H1 (cell line): ENCODE data around the gene EDEM1. TPM values are rescaled to one million over a fixed set of nuclear protein-coding genes. Genes with fewer than 3 reads are reported as not detected.

Experiments
- ATF2 ChIP-seq: IDR thresholded peaks from 2 replicates; pipeline ENCODE4 v1.6.1; 2012; ENCODE audit warnings: low read length, inconsistent platforms
- CHD2 ChIP-seq: IDR thresholded peaks from 2 replicates; pipeline ENCODE4 v1.6.1; 2012; ENCODE audit warnings: low read length, improper control_type of control experiment
- CHD7 ChIP-seq: fragments of 300-600 bp; sonication (generic); IDR thresholded peaks from 2 replicates; pipeline ENCODE4 v1.7.1; 2012; ENCODE audit warnings: low read length, moderate library complexity, mild to moderate bottlenecking, inconsistent platforms; ENCODE audit not compliant: insufficient replicate concordance
- GTF2F1 ChIP-seq: IDR thresholded peaks from 2 replicates; pipeline ENCODE4 v1.6.1; 2012; ENCODE audit warnings: low read depth, low read length, improper control_type of control experiment, borderline replicate concordance
- KDM4A ChIP-seq: IDR thresholded peaks from one replicate; pipeline ENCODE4 v1.7.1; 2012; ENCODE audit warnings: low read depth, mild to moderate bottlenecking, moderate library complexity, low read length, inconsistent platforms; ENCODE audit not compliant: severe bottlenecking
- NANOG ChIP-seq: IDR thresholded peaks from 2 replicates; pipeline ENCODE4 v1.6.1; 2011; ENCODE audit warnings: low read length, low read depth, mild to moderate bottlenecking, inconsistent platforms; ENCODE audit not compliant: insufficient read depth, poor library complexity, severe bottlenecking
- POLR2A ChIP-seq, 2 experiments: IDR thresholded peaks; 1 replicate in 1 of 2; 2 replicates in 1 of 2; pipeline ENCODE4 v1.6.1; 2011; ENCODE audit warnings: low read depth in 2 of 2, low read length in 2 of 2, mild to moderate bottlenecking in 2 of 2; ENCODE audit errors: control extremely low read depth in 1 of 2
- RNF2 ChIP-seq: fragments of 200-900, 300-1000 bp; sonication (generic); IDR thresholded peaks from 2 replicates; pipeline ENCODE4 v1.7.1; 2016; ENCODE audit warnings: borderline replicate concordance, low read depth, mild to moderate bottlenecking, antibody characterized with exemption, low read length; ENCODE audit not compliant: poor library complexity, severe bottlenecking; ENCODE audit errors: missing control alignments
- RXRA ChIP-seq: IDR thresholded peaks from 2 replicates; pipeline ENCODE4 v1.6.1; 2011; ENCODE audit warnings: low read depth, mild to moderate bottlenecking, low read length, moderate library complexity; ENCODE audit not compliant: insufficient read depth
- SP4 ChIP-seq: IDR thresholded peaks from 2 replicates; pipeline ENCODE4 v1.6.1; 2012; ENCODE audit warnings: low read length, inconsistent platforms
- polyA plus RNA-seq, 7 experiments: library from polyadenylated mRNA; depleted of rRNA in 3 of 7; stranded (reverse) in 5 of 7; unstranded in 2 of 7; fragments of >200 nt in 5 of 7; fragments of 200-250 nt in 2 of 7; gene quantifications; 1 replicate in 5 of 7; 2 replicates in 1 of 7; 4 replicates in 1 of 7; pipeline versions ENCODE4 v1.2.1 to v1.2.3, GENCODE V29; 2011 to 2013; ENCODE audit warnings: missing spikeins in 2 of 7, mixed read lengths in 2 of 7
- total RNA-seq: library from RNA; stranded (reverse); fragmentation: NEBNext Ultra II Directional; extraction: Animal tissue kit (Norgen Biotek cat#: 25700); gene quantifications from 2 replicates; pipeline ENCODE4 v1.2.1, GENCODE V29; 2021

Gene EDEM1
- total and polyA plus RNA-seq, 2 of the 8 experiments (the other 6 are each of a cell fraction or from before 2014, with no cell fraction given): 4.8 to 16.4 TPM

GRCh38 chr3:5169807-5170206 is 17.7 kb upstream of the EDEM1 start (continued):
- TF ChIP-seq CHD7: no peak
- no peak for TF ChIP-seq ATF2
- no peak for TF ChIP-seq GTF2F1
- no peak for TF ChIP-seq SP4
- no peak for TF ChIP-seq RXRA
- no peak for TF ChIP-seq NANOG
- no peak for TF ChIP-seq CHD2
- TF ChIP-seq KDM4A: no peak
- no peak for TF ChIP-seq POLR2A (IDR thresholded peaks at IDR 0.05; ENCODE audit: control extremely low read depth in 1 of 2, low read depth in 2 of 2, low read length in 2 of 2)
- TF ChIP-seq RNF2: no peak
